ENCODE results near the gene PHYHD1. TPM values are rescaled to one million over a fixed set of nuclear protein-coding genes. Genes with fewer than 3 reads are reported as not detected.

PHYHD1 gene
- total RNA-seq, 4 donors from 2014 or later = 3.7 to 34.0 (median 23.0) TPM

- Histone ChIP-seq H3K27ac (peak overlapping the region; percentile 74 to 93 (median 91)), H3K4me1 (peaks cover 36 to 76% (median 70%) of the 10 kb centered on the region in 3 donors), H3K4me3 (peak overlapping the region in 1 of 4 donors; percentile 35), H3K36me3 (peaks cover 26 to 85% (median 49%) of the 10 kb centered on the region in 3 donors), H3K9me3 (no peaks in the 10 kb centered on the region), H3K27me3 (no peaks in the 10 kb centered on the region)
- intact Hi-C loops (cut with DNase I) = no loop called here
- DNase-seq = no peak
- WGBS, 2 donors = 8 to 28% methylated on average over 6 to 7 of the region's 8 CpGs
- TF ChIP-seq POLR2A (IDR thresholded peaks at IDR 0.05) (no peak), CTCF (IDR thresholded peaks at IDR 0.05) (no peak)
Measured at GRCh38 chr9:128911529-128912035, 9.2 kb upstream of the PHYHD1 start.

GRCh38 chr9:128912270-128912853, 8.4 kb upstream of the PHYHD1 start:
- Histone ChIP-seq H3K4me3 (peak overlapping the region in 2 of 4 donors; percentile 22 to 35), H3K9me3 (no peaks in the 10 kb centered on the region), H3K27me3 (no peaks in the 10 kb centered on the region), H3K27ac (peak overlapping the region; percentile 74 to 93 (median 91)), H3K36me3 (peaks cover 24 to 82% (median 46%) of the 10 kb centered on the region in 3 donors), H3K4me1 (peaks cover 44 to 84% (median 77%) of the 10 kb centered on the region in 3 donors)
- intact Hi-C loops (cut with DNase I) = no loop called here
- WGBS, 2 donors = 34 to 48% methylated on average over 13 of the region's 15 CpGs
- DNase-seq = no peak
- TF ChIP-seq POLR2A (IDR thresholded peaks at IDR 0.05) = peak in 2 of 4 donors; percentile 16 to 34
- TF ChIP-seq CTCF (IDR thresholded peaks at IDR 0.05) = no peak

GRCh38 chr9:128913048-128913900, 7.5 kb upstream of the PHYHD1 start:
- H3K36me3 ChIP-seq = peaks cover 17 to 82% (median 37%) of the 10 kb centered on the region in 3 donors
- intact Hi-C loops (cut with DNase I) = no loop called here
- H3K27me3 ChIP-seq = no peaks in the 10 kb centered on the region
- peak overlapping the region; percentile 74 to 93 (median 91) for H3K27ac ChIP-seq
- 48 to 66% methylated on average over 9 to 12 of the region's 15 CpGs for WGBS, 2 donors
- DNase-seq = no peak
- H3K4me1 ChIP-seq = peaks cover 48 to 91% (median 81%) of the 10 kb centered on the region in 3 donors
- H3K4me3 ChIP-seq = peak overlapping the region in 2 of 4 donors; percentile 22 to 35
- H3K9me3 ChIP-seq = no peaks in the 10 kb centered on the region
- TF ChIP-seq POLR2A (IDR thresholded peaks at IDR 0.05) (no peak), CTCF (IDR thresholded peaks at IDR 0.05) (no peak)

- Histone ChIP-seq H3K9me3 (no peaks in the 10 kb centered on the region), H3K36me3 (peaks cover 8 to 82% (median 28%) of the 10 kb centered on the region in 3 donors), H3K4me3 (peak overlapping the region in 1 of 4 donors; percentile 35), H3K27me3 (no peaks in the 10 kb centered on the region), H3K4me1 (peaks cover 53 to 96% (median 79%) of the 10 kb centered on the region in 3 donors), H3K27ac (peak overlapping the region; percentile 74 to 93 (median 91))
- no peak for DNase-seq
- TF ChIP-seq CTCF (IDR thresholded peaks at IDR 0.05) = no peak
- no peak for TF ChIP-seq POLR2A (IDR thresholded peaks at IDR 0.05)
- WGBS, 2 donors = 67 to 73% methylated on average over 9 to 11 of the region's 23 CpGs
- intact Hi-C loops (cut with DNase I) = no loop called here
Measured at GRCh38 chr9:128913995-128914772, 6.6 kb upstream of the PHYHD1 start.
